Stimulated activated CD4-positive, alpha-beta T cell treated with anti-CD3 and anti-CD28 coated beads, Interleukin-1b, Interleukin-23, amount 100 ng/mL, for 4 hours (primary cell): Measurements from ENCODE around the gene ZNF785.
"Not testable (repeated sequence)": the region's sequence is repeated elsewhere in the genome, so short reads cannot be mapped to it uniquely, and the experiment has no call there.

ENCODE experiments used
- DNase-seq, 2 donors: peaks; one replicate each; pipeline ENCODE4 v3.0.0-alpha.2; 2020; ENCODE audit warnings: low read depth in 2 of 2

Gene ZNF785

GRCh38 chr16:30539986-30540526, 45.4 kb downstream of the ZNF785 start:
- DNase-seq = not testable (repeated sequence)

- DNase-seq = no peak
Measured at GRCh38 chr16:30539000-30539964, 46.2 kb downstream of the ZNF785 start.

GRCh38 chr16:30536391-30537024, 49.0 kb downstream of the ZNF785 start:
- not testable (repeated sequence) for DNase-seq

GRCh38 chr16:30535777-30536190, 49.7 kb downstream of the ZNF785 start:
- peak; percentile 49 to 55 for DNase-seq

- no peak for DNase-seq
Measured at GRCh38 chr16:30535106-30535776, 50.3 kb downstream of the ZNF785 start.

GRCh38 chr16:30534368-30535105, 51.0 kb downstream of the ZNF785 start, which contains the start of gene ZNF747:
Gene ZNF747, minus strand, starts transcription at chr16:30534858. Its CDS starts 179 bp downstream, at chr16:30534679.
- DNase-seq = peak; percentile 92

- peak in 1 of 2 donors; percentile 19 for DNase-seq
Measured at GRCh38 chr16:30533748-30534367, 51.6 kb downstream of the ZNF785 start.

GRCh38 chr16:30533146-30533522, 52.4 kb downstream of the ZNF785 start:
- DNase-seq = no peak

GRCh38 chr16:30532285-30533145, 53.0 kb downstream of the ZNF785 start:
- no peak for DNase-seq
